Measurements from ENCODE around the gene KLF6.
"Not testable (repeated sequence)": the region's sequence is repeated elsewhere in the genome, so short reads cannot be mapped to it uniquely, and the experiment has no call there.

Gene KLF6

GRCh38 chr10:3757250-3757637 lies 27.8 kb downstream of the KLF6 start:
- no peak for DNase-seq (ENCODE audit: low read depth)

- no peak for DNase-seq (ENCODE audit: low read depth)
Observed at GRCh38 chr10:3756360-3756740, 28.7 kb downstream of the KLF6 start.

- DNase-seq (ENCODE audit: low read depth): no peak
Observed at GRCh38 chr10:3755440-3756359, 29.3 kb downstream of the KLF6 start.

GRCh38 chr10:3754727-3755439 lies 30.1 kb downstream of the KLF6 start:
- DNase-seq (ENCODE audit: low read depth): no peak

- DNase-seq (ENCODE audit: low read depth): no peak
Observed at GRCh38 chr10:3750854-3751253, 34.2 kb downstream of the KLF6 start.

GRCh38 chr10:3750006-3750816 lies 34.8 kb downstream of the KLF6 start:
- DNase-seq (ENCODE audit: low read depth): no peak

GRCh38 chr10:3749600-3749999 lies 35.4 kb downstream of the KLF6 start:
- DNase-seq (ENCODE audit: low read depth): no peak

GRCh38 chr10:3749011-3749410 lies 36.0 kb downstream of the KLF6 start:
- DNase-seq (ENCODE audit: low read depth): no peak

GRCh38 chr10:3748484-3748883 lies 36.5 kb downstream of the KLF6 start:
- no peak for DNase-seq (ENCODE audit: low read depth)

- DNase-seq (ENCODE audit: low read depth): no peak
Observed at GRCh38 chr10:3747984-3748383, 37.0 kb downstream of the KLF6 start.

GRCh38 chr10:3747248-3747960 lies 37.6 kb downstream of the KLF6 start:
- no peak for DNase-seq (ENCODE audit: low read depth)

GRCh38 chr10:3746634-3747033 lies 38.4 kb downstream of the KLF6 start:
- no peak for DNase-seq (ENCODE audit: low read depth)

GRCh38 chr10:3745521-3745920 lies 39.5 kb downstream of the KLF6 start:
- DNase-seq (ENCODE audit: low read depth): no peak

GRCh38 chr10:3741688-3742461 lies 43.1 kb downstream of the KLF6 start:
- DNase-seq (ENCODE audit: low read depth): no peak

GRCh38 chr10:3740157-3740871 lies 44.7 kb downstream of the KLF6 start:
- no peak for DNase-seq (ENCODE audit: low read depth)

- no peak for DNase-seq (ENCODE audit: low read depth)
Observed at GRCh38 chr10:3738855-3739350, 46.1 kb downstream of the KLF6 start.

- no peak for DNase-seq (ENCODE audit: low read depth)
Observed at GRCh38 chr10:3737864-3738263, 47.1 kb downstream of the KLF6 start.

GRCh38 chr10:3735175-3735574 lies 49.8 kb downstream of the KLF6 start:
- DNase-seq (ENCODE audit: low read depth): no peak

- DNase-seq (ENCODE audit: low read depth): no peak
Observed at GRCh38 chr10:3734111-3734510, 50.9 kb downstream of the KLF6 start.

GRCh38 chr10:3732183-3732582 lies 52.8 kb downstream of the KLF6 start:
- DNase-seq (ENCODE audit: low read depth): not testable (repeated sequence)

All from stimulated activated CD8-positive, alpha-beta memory T cell treated with anti-CD3 and anti-CD28 coated beads, Interleukin-4, amount 100 ng/mL, for 24 hours (primary cell).